ENCODE measurements around the gene DCDC2C.

GRCh38 chr2:3871002-3871401, 167.6 kb downstream of the DCDC2C start:
- TF ChIP-seq ZNF629 (tag by site-specific recombination; IDR thresholded peaks at IDR 0.05) (no peak), ZFP69B (tag by site-specific recombination; IDR thresholded peaks at IDR 0.05) (no peak)

All from HEK293 (cell line).